HepG2 (cell line): ENCODE measurements around the gene SLC13A3. TPM values are rescaled to one million over a fixed set of nuclear protein-coding genes. Genes with fewer than 3 reads are reported as not detected.

Experiments
- AGO1 ChIP-seq: fragments of 200-400 bp; formaldehyde crosslinking; IDR thresholded peaks from 2 replicates; pipeline ENCODE4 v1.6.1; 2017; ENCODE audit warnings: mild to moderate bottlenecking, low read depth, low read length, moderate library complexity; ENCODE audit not compliant: poor library complexity, severe bottlenecking
- FOXA3 ChIP-seq: IDR thresholded peaks from 2 replicates; pipeline ENCODE4 v1.6.1; 2016; ENCODE audit warnings: missing genetic modification reagents, missing compliant biosample characterization
- GTF3A ChIP-seq: sonication (generic); formaldehyde crosslinking; conservative IDR thresholded peaks from 2 replicates; pipeline ENCODE4 v1.4.0; 2020; ENCODE audit warnings: mild to moderate bottlenecking, missing genetic modification reagents
- NFAT5 ChIP-seq: sonication (generic); formaldehyde crosslinking; IDR thresholded peaks from 2 replicates; pipeline ENCODE4 v1.4.0; 2020; ENCODE audit warnings: missing genetic modification reagents
- RFX1 ChIP-seq: fragments of 450-650 bp; IDR thresholded peaks from 2 replicates; pipeline ENCODE4 v1.6.1; 2017
- RFX3 ChIP-seq: IDR thresholded peaks from 2 replicates; pipeline ENCODE4 v1.6.1; 2016; ENCODE audit warnings: missing biosample characterization, missing genetic modification reagents
- SNAPC5 ChIP-seq: sonication (generic); formaldehyde crosslinking; IDR thresholded peaks from 2 replicates; pipeline ENCODE4 v1.8.1; 2023; ENCODE audit warnings: mild to moderate bottlenecking, missing genetic modification reagents, borderline replicate concordance
- ZBTB33 ChIP-seq: sonication (generic); formaldehyde crosslinking; IDR thresholded peaks from 2 replicates; pipeline ENCODE4 v1.4.0; 2020; ENCODE audit warnings: missing genetic modification reagents
- ZEB1 ChIP-seq: IDR thresholded peaks from 2 replicates; pipeline ENCODE4 v1.6.1; 2012; ENCODE audit warnings: mild to moderate bottlenecking, low read depth, inconsistent platforms; ENCODE audit not compliant: insufficient replicate concordance
- ZNF20 ChIP-seq: sonication (generic); formaldehyde crosslinking; IDR thresholded peaks from 2 replicates; pipeline ENCODE4 v1.4.0; 2020; ENCODE audit warnings: mild to moderate bottlenecking, moderate library complexity, missing genetic modification reagents
- ZNF318 ChIP-seq: sonication (generic); formaldehyde crosslinking; IDR thresholded peaks from 2 replicates; pipeline ENCODE4 v1.4.0; 2020; ENCODE audit warnings: mild to moderate bottlenecking, missing genetic modification reagents
- ZNF556 ChIP-seq: sonication (generic); formaldehyde crosslinking; IDR thresholded peaks from 2 replicates; pipeline ENCODE4 v1.4.0; 2020; ENCODE audit warnings: mild to moderate bottlenecking, missing genetic modification reagents, borderline replicate concordance
- ZNF557 ChIP-seq: sonication (generic); formaldehyde crosslinking; IDR thresholded peaks from 2 replicates; pipeline ENCODE4 v1.4.0; 2020; ENCODE audit warnings: missing genetic modification reagents
- polyA plus RNA-seq, 8 experiments: library from polyadenylated mRNA; depleted of rRNA in 3 of 8; stranded (reverse) in 7 of 8; unstranded in 1 of 8; fragments of >200 nt; fragmentation: Illumina TruSeq in 4 of 8; extraction: Trizol in 4 of 8; gene quantifications; 2 replicates each; pipeline versions ENCODE4 v1.2.1 to v1.2.3, GENCODE V29; 2011 to 2016; ENCODE audit warnings: low read depth in 4 of 8, missing spikeins in 1 of 8, mixed read lengths in 1 of 8; ENCODE audit not compliant: insufficient read depth in 1 of 8
- total RNA-seq, 5 experiments: library from RNA; depleted of rRNA; stranded (reverse); fragments of >200 nt; fragmentation: Illumina TruSeq; extraction: Trizol; gene quantifications; 2 replicates each; pipeline ENCODE4 v1.2.3, GENCODE V29; 2016; ENCODE audit warnings: low read depth in 1 of 5

SLC13A3 gene
- total and polyA plus RNA-seq, 2 of the 13 experiments (the other 11 are each of a cell fraction or from before 2014, with no cell fraction given) = 66.5 to 76.0 TPM

- TF ChIP-seq SNAPC5 (CRISPR knock-in tag) = 0 out of 2 replicates have a peak, but pooled peaks have one; percentile 61
- TF ChIP-seq ZNF318 (CRISPR knock-in tag) = no peak
- TF ChIP-seq NFAT5 (CRISPR knock-in tag) = 0 out of 2 replicates have a peak, but pooled peaks have one; percentile 17
- no peak for TF ChIP-seq ZEB1
- TF ChIP-seq RFX1 = no peak
- no peak for TF ChIP-seq ZNF20 (CRISPR knock-in tag)
- no peak for TF ChIP-seq AGO1
- no peak for TF ChIP-seq RFX3 (CRISPR knock-in tag)
- TF ChIP-seq FOXA3 (CRISPR knock-in tag) = peak; percentile 91
- peak; percentile 3 for TF ChIP-seq ZBTB33 (CRISPR knock-in tag)
- TF ChIP-seq ZNF557 = no peak
- no peak for TF ChIP-seq ZNF556 (CRISPR knock-in tag)
- no peak for TF ChIP-seq GTF3A (CRISPR knock-in tag)
These were observed 88.7 kb downstream of the SLC13A3 start (continued) for GRCh38 chr20:46562373-46563169.
